Uterus (tissue), 2 donors: ENCODE measurements around the gene LYPD4.

ENCODE experiments used
- POLR2A ChIP-seq, 2 donors: fragments of 450-650 bp; IDR thresholded peaks; one replicate each; pipeline ENCODE4 v1.6.1; 2016; ENCODE audit warnings: antibody characterized with exemption in 2 of 2, mild to moderate bottlenecking in 1 of 2, moderate library complexity in 1 of 2
- TF ChIP-seq, protein P1 (sequence below), 4 experiments: fragments of 200-600 bp in 2 of 4; fragments of 450-650 bp in 2 of 4; sonication (generic) in 2 of 4; IDR thresholded peaks; one replicate each; pipeline ENCODE4 v1.5.1; 2016 to 2019; ENCODE audit warnings: antibody characterized with exemption in 4 of 4, mild to moderate bottlenecking in 2 of 4, moderate library complexity in 1 of 4

DNA sequence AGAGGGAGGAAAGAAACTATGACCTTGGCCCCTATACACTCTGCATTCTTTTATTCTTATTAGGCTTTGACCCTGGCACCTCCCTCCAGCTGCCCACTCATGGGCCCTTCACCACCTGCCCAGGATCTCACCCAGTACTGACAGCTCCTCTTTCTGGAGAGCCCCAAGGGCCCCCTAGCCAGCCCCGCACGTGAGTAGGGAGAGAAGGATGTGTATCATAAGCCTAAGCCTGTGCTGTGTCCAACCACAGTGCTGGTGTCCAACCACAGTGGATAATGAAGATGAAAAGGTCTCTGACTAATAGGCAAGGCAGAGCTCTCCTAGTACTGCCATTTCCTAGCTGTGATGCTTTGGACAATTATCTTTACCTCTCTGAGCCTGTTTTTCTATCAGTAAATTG, 4.6 kb upstream of the LYPD4 start:
- TF ChIP-seq, protein P1, sequence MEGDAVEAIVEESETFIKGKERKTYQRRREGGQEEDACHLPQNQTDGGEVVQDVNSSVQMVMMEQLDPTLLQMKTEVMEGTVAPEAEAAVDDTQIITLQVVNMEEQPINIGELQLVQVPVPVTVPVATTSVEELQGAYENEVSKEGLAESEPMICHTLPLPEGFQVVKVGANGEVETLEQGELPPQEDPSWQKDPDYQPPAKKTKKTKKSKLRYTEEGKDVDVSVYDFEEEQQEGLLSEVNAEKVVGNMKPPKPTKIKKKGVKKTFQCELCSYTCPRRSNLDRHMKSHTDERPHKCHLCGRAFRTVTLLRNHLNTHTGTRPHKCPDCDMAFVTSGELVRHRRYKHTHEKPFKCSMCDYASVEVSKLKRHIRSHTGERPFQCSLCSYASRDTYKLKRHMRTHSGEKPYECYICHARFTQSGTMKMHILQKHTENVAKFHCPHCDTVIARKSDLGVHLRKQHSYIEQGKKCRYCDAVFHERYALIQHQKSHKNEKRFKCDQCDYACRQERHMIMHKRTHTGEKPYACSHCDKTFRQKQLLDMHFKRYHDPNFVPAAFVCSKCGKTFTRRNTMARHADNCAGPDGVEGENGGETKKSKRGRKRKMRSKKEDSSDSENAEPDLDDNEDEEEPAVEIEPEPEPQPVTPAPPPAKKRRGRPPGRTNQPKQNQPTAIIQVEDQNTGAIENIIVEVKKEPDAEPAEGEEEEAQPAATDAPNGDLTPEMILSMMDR (IDR thresholded peaks at IDR 0.05): no peak
- no peak for TF ChIP-seq POLR2A (IDR thresholded peaks at IDR 0.05)
